Activated B cell treated with CpG ODN at 0.5 μM for 24 hours (primary cell): Measurements from ENCODE around the gene KLF1. TPM values are rescaled to one million over a fixed set of nuclear protein-coding genes. Genes with fewer than 3 reads are reported as not detected.

Experiments used
- ATAC-seq: fragments of 200-7000 bp; cut with Tn5 transposase; one replicate; pipeline ENCODE4 v1.10.0; 2021; ENCODE audit warnings: low read depth, mild to moderate bottlenecking, moderate library complexity
- CTCF ChIA-PET: fragments of 350-600 bp; sonication (Branson Sonifier 250); formaldehyde crosslinking; loops from one replicate; lab custom pipeline; 2021; ENCODE audit warnings: antibody characterized with exemption; lab: Charles Lee
- POLR2A ChIA-PET: fragments of 350-600 bp; sonication (Branson Sonifier 250); formaldehyde crosslinking; loops from one replicate; lab custom pipeline; 2021; ENCODE audit warnings: antibody characterized with exemption; lab: Charles Lee
- DNase-seq: peaks from one replicate; pipeline ENCODE4 v3.0.0; 2022
- H3K27ac Mint-ChIP-seq: one replicate; pipeline ENCODE4 v1.8.0; 2020; ENCODE audit warnings: mixed read lengths
- H3K27me3 Mint-ChIP-seq: one replicate; pipeline ENCODE4 v1.8.0; 2021; ENCODE audit warnings: mixed read lengths
- H3K36me3 Mint-ChIP-seq: one replicate; pipeline ENCODE4 v1.8.0; 2021; ENCODE audit warnings: low read depth, mixed read lengths
- H3K4me1 Mint-ChIP-seq: one replicate; pipeline ENCODE4 v1.8.0; 2021; ENCODE audit warnings: mixed read lengths
- H3K4me3 Mint-ChIP-seq: one replicate; pipeline ENCODE4 v1.8.0; 2020; ENCODE audit warnings: mild to moderate bottlenecking, mixed read lengths
- H3K9me3 Mint-ChIP-seq: one replicate; pipeline ENCODE4 v1.8.0; 2020; ENCODE audit warnings: mixed read lengths
- intact Hi-C: fragments of 100-400 bp; cut with micrococcal nuclease; formaldehyde crosslinking; loops from one replicate; pipeline ENCODE4 v1.15.1; 2024
- total RNA-seq: library from RNA; stranded (reverse); gene quantifications from 2 replicates; pipeline ENCODE4 v1.2.3, GENCODE V29; 2022
- TF ChIP-seq, protein P1 (sequence below): fragments of 200-600 bp; IDR thresholded peaks from one replicate; pipeline ENCODE4 v1.8.0; 2022; ENCODE audit warnings: antibody characterized with exemption, mild to moderate bottlenecking

The KLF1 gene
- 0.12 TPM in 1 of 2 replicates, not detected in the other for total RNA-seq

DNA sequence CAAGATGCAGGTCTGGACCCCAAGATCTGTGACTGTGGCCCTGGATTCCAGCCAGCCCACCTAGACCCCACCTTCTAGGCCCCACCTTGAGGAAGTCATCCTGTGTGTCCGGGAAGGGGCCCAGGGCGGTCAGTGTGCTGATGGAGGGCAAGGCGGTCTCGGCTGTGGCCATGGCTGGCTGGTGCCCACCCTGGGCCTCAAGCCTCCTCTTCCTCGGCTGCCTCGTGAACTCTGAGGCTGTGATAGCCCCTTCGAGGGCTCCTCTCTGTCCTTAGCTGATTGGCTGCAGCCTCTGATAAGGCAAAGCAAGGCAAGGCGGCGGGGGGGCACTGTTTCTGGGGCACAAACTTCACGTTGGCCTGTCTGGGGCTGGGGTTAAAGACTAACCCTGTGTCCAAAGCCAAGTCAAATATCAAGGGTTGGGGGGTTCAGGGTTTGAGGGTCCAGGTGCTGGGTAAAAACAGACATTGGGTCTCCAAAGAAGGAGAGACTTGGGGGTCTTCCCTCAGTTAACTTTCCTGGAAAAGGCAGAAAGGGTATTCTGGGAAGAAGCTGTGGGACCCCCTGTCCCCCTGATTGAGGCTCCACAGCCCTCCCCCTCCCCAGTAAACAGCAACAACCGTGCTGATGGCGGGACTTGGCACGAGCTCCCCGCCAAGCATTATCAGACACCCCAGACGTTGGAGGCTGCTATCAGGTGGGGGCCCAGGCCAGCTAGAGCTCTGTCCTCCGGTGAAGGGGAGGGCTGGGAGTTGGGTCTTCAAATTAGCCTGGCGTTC, at the start of gene KLF1:
Gene KLF1 (minus strand): TSS at position 233 of the 779 bp plus-strand sequence. CDS start 61 bp downstream, at position 172.
- peaks cover 2% of the 10 kb centered on the region for H3K9me3 Mint-ChIP-seq
- H3K27ac Mint-ChIP-seq: no peak within 1 kb of the TSS
- ChIA-PET POLR2A (interaction anchor here (0.5 to 0.9 kb wide), 3 partner anchors 47 to 74 kb away, joined by 3 to 6 read pairs (median 3); partner anchors contain the start of gene FARSA), CTCF (interaction anchor here (0.5 kb wide), 1 partner anchor 81 kb away, joined by 3 read pairs; the partner anchor contains the start of gene RNASEH2A)
- peaks cover 8% of the 10 kb centered on the region for H3K36me3 Mint-ChIP-seq
- TF ChIP-seq, protein P1, sequence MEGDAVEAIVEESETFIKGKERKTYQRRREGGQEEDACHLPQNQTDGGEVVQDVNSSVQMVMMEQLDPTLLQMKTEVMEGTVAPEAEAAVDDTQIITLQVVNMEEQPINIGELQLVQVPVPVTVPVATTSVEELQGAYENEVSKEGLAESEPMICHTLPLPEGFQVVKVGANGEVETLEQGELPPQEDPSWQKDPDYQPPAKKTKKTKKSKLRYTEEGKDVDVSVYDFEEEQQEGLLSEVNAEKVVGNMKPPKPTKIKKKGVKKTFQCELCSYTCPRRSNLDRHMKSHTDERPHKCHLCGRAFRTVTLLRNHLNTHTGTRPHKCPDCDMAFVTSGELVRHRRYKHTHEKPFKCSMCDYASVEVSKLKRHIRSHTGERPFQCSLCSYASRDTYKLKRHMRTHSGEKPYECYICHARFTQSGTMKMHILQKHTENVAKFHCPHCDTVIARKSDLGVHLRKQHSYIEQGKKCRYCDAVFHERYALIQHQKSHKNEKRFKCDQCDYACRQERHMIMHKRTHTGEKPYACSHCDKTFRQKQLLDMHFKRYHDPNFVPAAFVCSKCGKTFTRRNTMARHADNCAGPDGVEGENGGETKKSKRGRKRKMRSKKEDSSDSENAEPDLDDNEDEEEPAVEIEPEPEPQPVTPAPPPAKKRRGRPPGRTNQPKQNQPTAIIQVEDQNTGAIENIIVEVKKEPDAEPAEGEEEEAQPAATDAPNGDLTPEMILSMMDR: no peak
- peaks cover 36% of the 10 kb centered on the region for H3K4me1 Mint-ChIP-seq
- ATAC-seq (no peak), DNase-seq (no peak)
- intact Hi-C loops: no loop called here
- H3K27me3 Mint-ChIP-seq: no peaks in the 10 kb centered on the region
- peak within 1 kb of the TSS; percentile 35 for H3K4me3 Mint-ChIP-seq

DNA sequence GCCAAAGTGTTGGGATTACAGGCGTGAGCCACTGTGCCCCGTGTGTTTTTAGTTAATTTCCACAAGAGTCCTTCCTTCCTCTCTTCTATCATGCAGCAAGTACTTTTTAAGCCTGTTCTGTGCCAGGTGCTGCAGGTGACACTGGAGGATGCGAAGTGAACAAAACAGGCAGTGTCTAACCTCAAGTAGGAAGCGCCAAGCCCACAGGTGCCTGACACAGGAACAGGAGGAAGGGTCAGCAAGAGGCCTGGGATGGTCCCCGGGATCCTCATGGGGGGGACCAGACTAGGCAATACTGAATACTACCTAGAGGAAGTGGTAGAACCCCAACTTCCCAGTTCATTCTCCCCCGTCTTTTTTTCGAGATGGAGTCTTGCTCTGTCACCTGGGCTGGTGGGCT, 49.6 kb upstream of the KLF1 start:
- no peaks in the 10 kb centered on the region for H3K27me3 Mint-ChIP-seq
- H3K4me3 Mint-ChIP-seq: peak overlapping the region; percentile 32
- POLR2A ChIA-PET: interaction anchor here (0.6 to 3.3 kb wide), 8 partner anchors 9 to 200 kb away, joined by 4 to 21 read pairs (median 8); partner anchors contain the start of genes DNASE2, GCDH, GET3 and NACC1
- TF ChIP-seq, protein P1: no peak
- H3K4me1 Mint-ChIP-seq: peaks cover 65% of the 10 kb centered on the region
- CTCF ChIA-PET: no interaction called here
- no peaks in the 10 kb centered on the region for H3K9me3 Mint-ChIP-seq
- DNase-seq (no peak), ATAC-seq (no peak)
- peaks cover 42% of the 10 kb centered on the region for H3K36me3 Mint-ChIP-seq
- intact Hi-C loops: loop anchor here (5.0 kb wide), 2 partner anchors 214 to 216 kb away; partner anchors contain the start of genes IER2, STX10 and TNPO2
- H3K27ac Mint-ChIP-seq: peak overlapping the region; percentile 41

- intact Hi-C loops: loop anchor here (5.0 kb wide), 2 partner anchors 213 to 217 kb away; partner anchors contain the start of genes IER2, STX10 and TNPO2
- peaks cover 55% of the 10 kb centered on the region for H3K4me1 Mint-ChIP-seq
- no peaks in the 10 kb centered on the region for H3K27me3 Mint-ChIP-seq
- TF ChIP-seq, protein P1: no peak
- H3K27ac Mint-ChIP-seq: no peak overlapping the region
- no peak overlapping the region for H3K4me3 Mint-ChIP-seq
- POLR2A ChIA-PET: interaction anchor here (0.7 to 3.5 kb wide), 4 partner anchors 10 to 166 kb away, joined by 3 to 24 read pairs (median 16); partner anchors contain the start of genes GCDH, JUNB and RAD23A
- H3K36me3 Mint-ChIP-seq: peaks cover 36% of the 10 kb centered on the region
- DNase-seq (no peak), ATAC-seq (no peak)
- CTCF ChIA-PET: no interaction called here
- H3K9me3 Mint-ChIP-seq: no peaks in the 10 kb centered on the region
Measured at GRCh38 chr19:12935071-12935470, 48.1 kb upstream of the KLF1 start.

- Mint-ChIP-seq H3K9me3 (no peaks in the 10 kb centered on the region), H3K4me1 (peaks cover 42% of the 10 kb centered on the region), H3K27me3 (no peaks in the 10 kb centered on the region), H3K4me3 (peak within 1 kb of the TSS; percentile 96), H3K36me3 (peaks cover 34% of the 10 kb centered on the region), H3K27ac (peak within 1 kb of the TSS; percentile 86)
- intact Hi-C loops: loop anchor here (1.0 kb wide), 4 partner anchors 12 to 52 kb away; partner anchors contain the start of genes DNASE2, GCDH, RAD23A and SYCE2
- DNase-seq (peak; percentile 80), ATAC-seq (peak; percentile 57)
- TF ChIP-seq, protein P1: no peak
- POLR2A ChIA-PET: interaction anchor here (0.6 to 3.5 kb wide), 26 partner anchors 9 to 1204 kb away, joined by 3 to 46 read pairs (median 4); partner anchors contain the start of genes C19orf53, DNASE2, GCDH and GET3
- CTCF ChIA-PET: interaction anchor here (1.2 kb wide), 1 partner anchor 32 kb away, joined by 8 read pairs; no protein-coding TSS in a partner anchor
Measured at GRCh38 chr19:12933287-12934072, 46.5 kb upstream of the KLF1 start, which contains the start of gene FARSA. Gene FARSA, minus strand, starts transcription at chr19:12933711. Its CDS starts 15 bp downstream, at chr19:12933696.
